ENCODE measurements around the gene SH3GLB1. TPM values are rescaled to one million over a fixed set of nuclear protein-coding genes. Genes with fewer than 3 reads are reported as not detected.

SH3GLB1 gene
- total and polyA plus RNA-seq, 2 donors (not counting 3 experiments of a cell fraction or from before 2014, with no cell fraction given), result 43.7 to 140 TPM

DNA sequence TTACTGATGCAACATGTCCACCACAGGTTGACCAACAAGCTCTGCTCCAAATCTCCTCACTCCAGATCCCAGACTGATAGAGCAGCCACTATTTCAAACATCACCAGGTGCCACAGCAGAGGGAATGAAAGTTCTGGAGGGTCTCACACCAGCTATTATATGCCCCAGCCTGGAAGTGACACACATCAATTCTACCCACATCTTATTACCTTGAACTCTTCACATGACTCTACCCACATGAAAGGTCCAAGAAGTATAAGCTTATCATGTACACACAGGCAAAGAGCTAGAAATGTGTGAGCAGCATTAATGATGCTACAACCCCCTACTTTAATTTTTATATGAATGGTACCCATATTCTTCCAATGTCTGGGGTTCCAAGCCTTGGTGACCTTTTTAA lies 64.2 kb downstream of the SH3GLB1 start:
- no peaks in the 10 kb centered on the region for H3K9me3 ChIP-seq (replicated peaks; ENCODE audit: control insufficient read depth, insufficient read depth, low read length)
- no TSS peak for BruUV-seq (replicated peaks)
- peaks cover 5% of the 10 kb centered on the region for H3K4me1 ChIP-seq (ENCODE audit: control insufficient read depth, extremely low read depth, insufficient read depth, low read length)
- POLR2A ChIA-PET, result no interaction called here
- CTCF ChIA-PET, result interaction anchor here (1.0 to 1.2 kb wide), 3 partner anchors 11 to 64 kb away, joined by 3 to 4 read pairs (median 3); partner anchors contain the start of gene SH3GLB1
- no peak overlapping the region for H3K4me2 ChIP-seq (ENCODE audit: insufficient read depth, low read length)
- no peak overlapping the region for H3K9ac ChIP-seq (replicated peaks; ENCODE audit: extremely low read depth, insufficient read depth, low read length)
- H3K27me3 ChIP-seq (ENCODE audit: control insufficient read depth in 2 of 2, insufficient read depth in 2 of 2, low read length in 2 of 2), result no peaks in the 10 kb centered on the region
- H3K9me1 ChIP-seq (replicated peaks; ENCODE audit: control insufficient read depth, extremely low read depth, insufficient read depth, low read length), result no peaks in the 10 kb centered on the region
- no peak overlapping the region for H3K27ac ChIP-seq (ENCODE audit: insufficient read depth, low read depth, low read length)
- intact Hi-C loops (cut with micrococcal nuclease), result no loop called here
- no peaks in the 10 kb centered on the region for H4K20me1 ChIP-seq (replicated peaks; ENCODE audit: control insufficient read depth, extremely low read depth, insufficient read depth, low read length)
- H3K4me3 ChIP-seq (replicated peaks in 1 of 3; ENCODE audit: insufficient read depth in 1 of 3, low read depth in 1 of 3, low read length in 3 of 3), result no peak overlapping the region
- FAIRE-seq, result no peak
- no peak for TF ChIP-seq FOS (IDR thresholded peaks at IDR 0.05; ENCODE audit: borderline replicate concordance, insufficient read depth, low read length)
- no peak for TF ChIP-seq MYC (IDR thresholded peaks at IDR 0.05; ENCODE audit: low read depth, low read length)
- no peak for TF ChIP-seq EZH2 (IDR thresholded peaks at IDR 0.05; ENCODE audit: borderline replicate concordance, low read depth, low read length, severe bottlenecking)
- no peak for TF ChIP-seq GATA2 (IDR thresholded peaks at IDR 0.05; ENCODE audit: insufficient read depth, insufficient read length, low read depth, low read length)
- no peak for TF ChIP-seq POLR2AphosphoS5 (IDR thresholded peaks at IDR 0.05; ENCODE audit: insufficient read depth, low read depth, low read length)
- no peak for TF ChIP-seq MAX (IDR thresholded peaks at IDR 0.05; ENCODE audit: insufficient read depth, insufficient read length)
- no peak for TF ChIP-seq POLR2A (IDR thresholded peaks at IDR 0.05; ENCODE audit: low read depth, low read length)
- TF ChIP-seq JUN (IDR thresholded peaks at IDR 0.05; ENCODE audit: borderline replicate concordance, insufficient read depth, insufficient read length, low read depth), result no peak
- TF ChIP-seq CTCF (IDR thresholded peaks at IDR 0.05; ENCODE audit: extremely low read depth in 1 of 2, insufficient read depth in 1 of 2, low read depth in 1 of 2, low read length in 2 of 2), result no peak
- no peak for DNase-seq (ENCODE audit: low read depth, low spot score)
- no peaks in the 10 kb centered on the region for H3K79me2 ChIP-seq (ENCODE audit: control insufficient read depth, insufficient read depth, low read length)
- H2AFZ ChIP-seq (ENCODE audit: low read depth, low read length), result no peak overlapping the region
- dilution Hi-C loops (cut with MboI; ENCODE audit: extremely low pct_ligation_motif_present, low sequenced_read_pairs), result no loop called here
- no peaks in the 10 kb centered on the region for H3K36me3 ChIP-seq (ENCODE audit: control insufficient read depth in 2 of 2, extremely low read depth in 1 of 2, insufficient read depth in 2 of 2, low read length in 2 of 2)
